ENCODE results near the gene BHMT2. TPM values are rescaled to one million over a fixed set of nuclear protein-coding genes. Genes with fewer than 3 reads are reported as not detected.
A peak's percentile ranks its signal among the peaks of the same experiment; 100 is the strongest.

The BHMT2 gene
- total RNA-seq, 2 donors from 2014 or later = 0.46 TPM; not detected in 1

GRCh38 chr5:79108792-79109191 lies 39.2 kb downstream of the BHMT2 start:
- peaks cover 42% of the 10 kb centered on the region for H3K27me3 ChIP-seq (ENCODE audit: control insufficient read depth, insufficient read depth, low read length, poor library complexity, severe bottlenecking)
- no peak overlapping the region for H3K9ac ChIP-seq (ENCODE audit: extremely low read depth, low read length, poor library complexity, severe bottlenecking)
- H3K4me3 Mint-ChIP-seq = no peak overlapping the region
- peaks cover 16% of the 10 kb centered on the region for H3K4me1 Mint-ChIP-seq
- H3K27ac ChIP-seq (ENCODE audit: low read depth, low read length) = no peak overlapping the region
- no peak overlapping the region for H3K27ac Mint-ChIP-seq
- TF ChIP-seq CTCF (conservative IDR thresholded peaks at IDR 0.05) = no peak
- peaks cover 40% of the 10 kb centered on the region for H3K27me3 Mint-ChIP-seq (ENCODE audit: insufficient read depth)
- H3K9me3 ChIP-seq (ENCODE audit: control insufficient read depth, low read length) = no peaks in the 10 kb centered on the region
- no peaks in the 10 kb centered on the region for H3K36me3 ChIP-seq (ENCODE audit: control insufficient read depth, insufficient read depth, low read length)
- H3K9me3 Mint-ChIP-seq = no peaks in the 10 kb centered on the region
- no peak overlapping the region for H3K4me3 ChIP-seq (ENCODE audit: low read length)
- WGBS, 2 experiments (ENCODE audit: insufficient coverage in 1 of 2, insufficient read length in 1 of 2) = 85 to 96% methylated on average over 8 of the region's 8 CpGs
- no peak for DNase-seq
- no peaks in the 10 kb centered on the region for H3K4me1 ChIP-seq (ENCODE audit: control insufficient read depth, insufficient read depth, low read length)
- H3K36me3 Mint-ChIP-seq (ENCODE audit: low read depth) = no peaks in the 10 kb centered on the region

- Mint-ChIP-seq H3K27me3 (ENCODE audit: insufficient read depth) (peaks cover 49% of the 10 kb centered on the region), H3K4me3 (no peak overlapping the region), H3K9me3 (no peaks in the 10 kb centered on the region), H3K36me3 (ENCODE audit: low read depth) (no peaks in the 10 kb centered on the region), H3K4me1 (peaks cover 16% of the 10 kb centered on the region), H3K27ac (no peak overlapping the region)
- Histone ChIP-seq H3K9me3 (ENCODE audit: control insufficient read depth, low read length) (no peaks in the 10 kb centered on the region), H3K27ac (ENCODE audit: low read depth, low read length) (no peak overlapping the region), H3K27me3 (ENCODE audit: control insufficient read depth, insufficient read depth, low read length, poor library complexity, severe bottlenecking) (peaks cover 52% of the 10 kb centered on the region), H3K4me1 (ENCODE audit: control insufficient read depth, insufficient read depth, low read length) (no peaks in the 10 kb centered on the region), H3K36me3 (ENCODE audit: control insufficient read depth, insufficient read depth, low read length) (no peaks in the 10 kb centered on the region), H3K4me3 (ENCODE audit: low read length) (no peak overlapping the region), H3K9ac (ENCODE audit: extremely low read depth, low read length, poor library complexity, severe bottlenecking) (no peak overlapping the region)
- TF ChIP-seq CTCF (conservative IDR thresholded peaks at IDR 0.05) = peak; percentile 95
- peak; percentile 83 for DNase-seq
- WGBS, 2 experiments (ENCODE audit: insufficient coverage in 1 of 2, insufficient read length in 1 of 2) = 35 to 52% methylated on average over 6 to 15 of the region's 15 CpGs
These were observed 40.2 kb downstream of the BHMT2 start for GRCh38 chr5:79109527-79110492.

DNA sequence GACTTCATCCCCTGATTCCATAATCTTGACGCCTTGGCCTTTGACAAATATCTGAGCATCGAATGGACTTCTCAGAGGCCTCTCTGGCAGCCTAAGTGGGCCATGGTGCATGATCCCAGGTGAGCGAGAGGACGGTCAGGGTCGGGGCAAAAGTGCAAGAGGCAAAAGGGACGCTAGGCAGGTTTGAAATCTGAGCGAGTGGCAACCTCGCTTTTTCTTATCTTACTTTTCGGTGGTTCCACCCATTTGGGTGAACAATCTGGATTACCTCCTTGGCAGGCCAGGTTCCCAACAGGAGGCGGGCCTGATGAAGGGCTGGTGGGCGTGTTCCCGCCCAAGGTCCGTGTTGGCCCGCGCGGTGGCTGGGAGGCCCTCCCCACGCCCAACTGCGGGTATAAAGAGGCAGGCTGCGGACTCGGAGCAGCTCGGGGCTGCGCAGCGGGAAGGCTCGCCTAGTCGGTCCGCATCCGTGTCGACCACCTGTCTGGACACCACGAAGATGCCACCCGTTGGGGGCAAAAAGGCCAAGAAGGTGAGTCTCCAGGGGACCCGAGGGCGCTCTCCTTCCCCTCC lies 41.9 kb downstream of the BHMT2 start, which contains the start of gene BHMT:
Gene BHMT (plus strand): TSS at position 423 of the 573 bp plus-strand sequence. CDS start 77 bp downstream, at position 500.
- H3K4me3 Mint-ChIP-seq = peak within 1 kb of the TSS; percentile 53
- DNase-seq = peak; percentile 75
- Histone ChIP-seq H3K4me1 (ENCODE audit: control insufficient read depth, insufficient read depth, low read length) (no peaks in the 10 kb centered on the region), H3K27ac (ENCODE audit: low read depth, low read length) (no peak within 1 kb of the TSS), H3K36me3 (ENCODE audit: control insufficient read depth, insufficient read depth, low read length) (no peaks in the 10 kb centered on the region), H3K9me3 (ENCODE audit: control insufficient read depth, low read length) (no peaks in the 10 kb centered on the region), H3K4me3 (ENCODE audit: low read length) (peak within 1 kb of the TSS; percentile 58), H3K27me3 (ENCODE audit: control insufficient read depth, insufficient read depth, low read length, poor library complexity, severe bottlenecking) (peaks cover 67% of the 10 kb centered on the region), H3K9ac (ENCODE audit: extremely low read depth, low read length, poor library complexity, severe bottlenecking) (no peak within 1 kb of the TSS)
- no peaks in the 10 kb centered on the region for H3K9me3 Mint-ChIP-seq
- H3K36me3 Mint-ChIP-seq (ENCODE audit: low read depth) = no peaks in the 10 kb centered on the region
- no peak for TF ChIP-seq CTCF (conservative IDR thresholded peaks at IDR 0.05)
- H3K27ac Mint-ChIP-seq = no peak within 1 kb of the TSS
- H3K27me3 Mint-ChIP-seq (ENCODE audit: insufficient read depth) = peaks cover 58% of the 10 kb centered on the region
- H3K4me1 Mint-ChIP-seq = peaks cover 21% of the 10 kb centered on the region
- WGBS, 2 experiments (ENCODE audit: insufficient coverage in 1 of 2, insufficient read length in 1 of 2) = 26 to 66% methylated on average over 8 to 32 of the region's 32 CpGs

Measured in endodermal cell (in vitro differentiated cells).